Body of pancreas (tissue), 4 donors: ENCODE data around the gene COL9A3.

Experiments used
- POLR2A ChIP-seq, 3 donors: fragments of 450-650 bp; IDR thresholded peaks; one replicate each; pipeline ENCODE4 v1.6.1; 2016; ENCODE audit warnings: antibody characterized with exemption in 3 of 3, mild to moderate bottlenecking in 2 of 3
- TF ChIP-seq, protein P1 (sequence below), 7 experiments: fragments of 450-650 bp in 4 of 7; fragments of 200-600 bp in 3 of 7; sonication (generic) in 3 of 7; IDR thresholded peaks; one replicate each; pipeline ENCODE4 v1.5.1; 2016 to 2019; ENCODE audit warnings: antibody characterized with exemption in 7 of 7

DNA sequence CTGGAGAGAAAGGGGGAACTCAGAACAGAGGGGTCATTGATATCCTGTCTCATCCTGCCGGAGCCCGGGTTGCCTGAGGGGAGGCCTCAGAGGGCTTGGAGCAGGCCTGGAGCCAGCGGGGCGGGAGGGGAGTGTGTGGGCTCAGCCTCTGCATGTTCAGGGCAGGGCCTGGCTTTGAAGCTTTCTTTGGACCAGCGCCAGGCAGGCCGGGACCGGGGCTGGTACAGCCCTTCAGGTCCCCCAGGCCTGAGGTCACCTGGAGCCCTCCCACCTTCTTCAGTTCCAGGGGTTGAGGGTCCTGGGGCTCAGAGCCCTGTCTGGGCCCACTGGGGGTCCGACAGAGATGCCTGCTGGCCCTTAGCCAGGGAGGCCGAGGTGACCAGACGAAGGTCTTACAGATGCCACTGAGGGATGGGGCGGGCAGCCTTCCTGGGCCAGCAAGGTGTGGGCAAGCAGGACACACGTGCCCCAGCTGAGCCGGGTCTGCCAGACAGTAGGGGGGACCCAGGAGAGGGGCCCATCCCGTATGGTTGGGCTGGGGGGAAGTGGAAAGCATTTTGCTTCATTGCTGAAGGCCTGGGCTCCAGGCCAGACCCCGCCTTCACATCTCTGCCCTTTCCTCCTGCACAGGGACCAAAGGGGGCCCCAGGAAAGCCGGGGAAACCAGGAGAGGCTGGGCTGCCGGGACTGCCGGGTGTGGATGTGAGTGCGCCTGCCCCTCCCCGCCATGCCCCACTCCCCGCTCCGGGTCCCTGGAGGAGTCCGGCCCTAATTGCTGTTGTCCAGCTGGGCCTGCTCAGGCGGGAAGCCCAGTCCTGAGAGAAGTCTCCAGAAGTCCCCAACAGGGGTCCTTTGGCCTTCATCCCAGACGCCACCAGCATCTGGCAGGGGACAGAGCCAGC is 2.0 kb downstream of the COL9A3 start:
- TF ChIP-seq, protein P1, sequence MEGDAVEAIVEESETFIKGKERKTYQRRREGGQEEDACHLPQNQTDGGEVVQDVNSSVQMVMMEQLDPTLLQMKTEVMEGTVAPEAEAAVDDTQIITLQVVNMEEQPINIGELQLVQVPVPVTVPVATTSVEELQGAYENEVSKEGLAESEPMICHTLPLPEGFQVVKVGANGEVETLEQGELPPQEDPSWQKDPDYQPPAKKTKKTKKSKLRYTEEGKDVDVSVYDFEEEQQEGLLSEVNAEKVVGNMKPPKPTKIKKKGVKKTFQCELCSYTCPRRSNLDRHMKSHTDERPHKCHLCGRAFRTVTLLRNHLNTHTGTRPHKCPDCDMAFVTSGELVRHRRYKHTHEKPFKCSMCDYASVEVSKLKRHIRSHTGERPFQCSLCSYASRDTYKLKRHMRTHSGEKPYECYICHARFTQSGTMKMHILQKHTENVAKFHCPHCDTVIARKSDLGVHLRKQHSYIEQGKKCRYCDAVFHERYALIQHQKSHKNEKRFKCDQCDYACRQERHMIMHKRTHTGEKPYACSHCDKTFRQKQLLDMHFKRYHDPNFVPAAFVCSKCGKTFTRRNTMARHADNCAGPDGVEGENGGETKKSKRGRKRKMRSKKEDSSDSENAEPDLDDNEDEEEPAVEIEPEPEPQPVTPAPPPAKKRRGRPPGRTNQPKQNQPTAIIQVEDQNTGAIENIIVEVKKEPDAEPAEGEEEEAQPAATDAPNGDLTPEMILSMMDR (IDR thresholded peaks at IDR 0.05): no peak
- no peak for TF ChIP-seq POLR2A (IDR thresholded peaks at IDR 0.05)
